ENCODE measurements around the gene NTRK3.
"Not testable (repeated sequence)": the region's sequence is repeated elsewhere in the genome, so short reads cannot be mapped to it uniquely, and the experiment has no call there.

NTRK3 gene

DNA sequence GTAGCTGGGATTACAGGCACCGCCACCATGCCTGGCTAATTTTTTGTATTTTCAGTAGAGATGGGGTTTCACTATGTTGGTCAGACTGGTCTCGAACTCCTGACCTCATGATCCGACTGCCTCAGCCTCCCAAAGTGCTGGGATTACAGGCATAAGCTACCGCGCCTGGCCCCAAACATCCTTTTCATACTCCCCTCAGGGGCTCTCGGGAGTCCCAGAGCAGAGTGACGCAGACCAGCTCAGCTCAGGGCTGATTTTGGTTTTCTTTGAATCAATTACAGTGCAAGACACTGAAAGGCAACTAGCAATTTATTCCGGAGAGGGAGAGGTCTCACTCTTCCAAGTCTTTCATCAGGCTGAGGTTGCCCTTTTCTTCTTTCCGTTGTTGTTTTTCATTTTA lies 184.4 kb downstream of the NTRK3 start:
- DNase-seq, result not testable (repeated sequence)

DNA sequence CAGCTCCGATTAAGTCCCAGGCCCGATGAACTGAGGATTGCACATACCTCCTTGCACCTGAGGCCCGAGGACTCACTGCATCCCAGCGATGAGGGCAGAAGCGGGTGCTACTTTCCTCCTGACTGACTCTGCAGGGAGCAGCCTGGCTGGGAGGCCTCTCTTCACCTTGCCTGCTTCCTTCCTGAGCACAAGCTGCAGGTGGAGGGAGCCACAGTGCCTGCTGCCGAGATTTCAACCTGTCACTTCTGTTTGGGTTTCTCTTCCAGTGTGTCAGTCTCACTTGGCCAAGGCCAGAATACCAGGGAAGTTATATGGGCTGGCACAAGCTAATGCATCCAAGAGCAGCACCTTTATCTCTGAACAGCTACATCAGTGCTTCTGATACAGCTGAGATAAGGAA lies 185.4 kb downstream of the NTRK3 start:
- no peak for DNase-seq

- DNase-seq, result no peak
These were observed 187.0 kb downstream of the NTRK3 start for GRCh38 chr15:88069561-88069960.

- no peak for DNase-seq
These were observed 189.2 kb downstream of the NTRK3 start for GRCh38 chr15:88067331-88067685.

DNA sequence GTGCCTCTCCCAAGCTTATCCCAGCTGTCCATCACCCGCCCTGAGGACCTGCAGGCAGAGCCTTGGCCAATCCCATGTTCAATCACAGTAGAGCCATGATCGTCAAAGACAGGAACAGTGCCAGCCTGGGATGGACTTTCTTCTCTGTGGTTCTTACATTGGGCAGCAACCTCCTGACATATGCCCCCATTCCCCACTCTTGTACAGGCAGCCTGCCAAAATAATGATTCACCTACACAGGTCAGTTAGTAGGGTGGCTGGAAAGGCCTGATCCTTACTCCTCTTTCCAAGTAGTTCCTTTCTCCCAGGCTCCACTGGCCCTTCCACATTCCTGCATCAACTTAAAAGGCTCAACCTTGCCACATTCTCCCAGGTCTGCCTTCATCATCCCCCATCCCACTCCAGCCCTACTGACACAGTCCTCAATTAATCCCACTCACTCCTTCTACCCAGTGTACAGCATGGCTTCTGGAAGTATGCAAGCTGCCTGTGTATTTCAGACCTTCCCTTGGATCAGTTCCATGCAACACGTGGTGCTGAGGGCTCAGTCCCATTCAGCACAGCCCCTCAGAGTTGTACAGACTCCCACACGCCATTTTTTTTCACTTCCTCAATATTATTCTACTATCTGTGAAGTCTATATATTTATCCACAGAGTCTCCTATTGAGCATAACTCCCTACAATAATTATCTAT lies 189.8 kb downstream of the NTRK3 start:
- DNase-seq, result no peak

DNA sequence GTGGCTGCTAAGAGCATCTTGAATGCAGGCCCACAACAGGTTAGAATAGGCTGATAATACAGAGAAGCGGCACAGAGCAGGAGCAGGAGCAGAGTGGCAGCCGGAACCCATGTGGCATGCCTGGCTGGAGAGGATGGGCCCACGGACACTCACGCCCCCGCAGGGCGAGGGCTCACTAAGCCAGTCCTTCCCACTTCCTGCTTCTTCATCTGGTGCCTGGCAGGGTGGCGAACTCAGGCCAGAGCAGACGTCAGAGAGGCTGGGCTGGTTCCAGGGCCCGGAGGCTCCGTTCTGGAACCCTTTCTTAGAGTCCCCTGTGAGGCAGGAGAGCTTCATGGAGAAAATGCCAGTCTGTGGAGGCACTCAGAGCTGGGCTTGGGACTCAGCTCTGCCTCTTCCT lies 195.1 kb downstream of the NTRK3 start:
- DNase-seq, result no peak

- DNase-seq, result no peak
These were observed 196.2 kb downstream of the NTRK3 start for GRCh38 chr15:88060383-88060782.

GRCh38 chr15:88057836-88058235 lies 198.7 kb downstream of the NTRK3 start:
- DNase-seq, result no peak

- DNase-seq, result no peak
These were observed 207.0 kb downstream of the NTRK3 start for GRCh38 chr15:88049506-88049905.

- no peak for DNase-seq
These were observed 207.8 kb downstream of the NTRK3 start for GRCh38 chr15:88048755-88049154.

- DNase-seq, result no peak
These were observed 208.3 kb downstream of the NTRK3 start for GRCh38 chr15:88048237-88048636.

DNA sequence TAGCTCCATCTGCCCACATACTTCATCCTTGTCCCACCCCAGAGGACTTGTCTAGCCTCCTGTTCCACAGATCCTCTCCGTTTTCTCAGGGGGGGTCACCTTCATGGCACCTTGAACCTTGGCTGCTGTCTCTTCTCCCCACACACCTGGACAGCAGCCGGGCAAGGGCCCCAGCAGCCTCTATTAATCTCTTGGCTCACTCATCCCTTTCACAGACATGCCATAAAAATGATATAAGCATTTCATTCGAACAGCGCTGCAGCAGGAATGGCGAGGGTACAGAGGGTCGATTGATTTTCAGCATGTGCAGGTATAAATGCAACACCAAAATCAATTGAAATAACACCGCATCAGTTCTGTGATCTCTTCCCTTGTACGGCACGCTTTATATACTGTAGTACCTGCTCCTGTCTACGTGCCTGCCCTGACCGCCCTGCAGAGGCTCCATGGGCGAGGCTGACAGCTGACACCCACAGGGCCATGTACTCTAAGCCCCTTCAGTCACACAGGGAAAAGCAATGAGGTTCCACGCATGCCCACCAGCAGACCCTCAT lies 209.9 kb downstream of the NTRK3 start:
- DNase-seq, result no peak

DNA sequence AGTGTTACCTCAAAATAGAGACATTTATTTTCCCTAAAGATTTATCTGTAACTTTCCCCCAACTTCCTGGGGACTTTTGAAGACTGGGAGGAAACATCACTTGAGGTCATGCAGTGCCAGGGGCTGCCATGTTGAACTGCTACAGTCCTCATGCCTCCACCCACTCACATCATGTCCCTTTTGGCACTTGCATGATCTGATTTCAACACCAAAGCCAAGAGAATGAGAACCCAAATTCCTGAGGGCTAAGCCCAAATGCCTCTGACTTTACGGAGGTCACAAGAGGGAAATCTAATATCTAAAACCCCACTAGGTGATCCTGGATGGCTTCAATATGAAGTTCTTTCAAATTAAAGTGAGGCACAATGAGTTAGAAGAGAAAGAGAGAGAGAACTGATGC lies 213.1 kb downstream of the NTRK3 start:
- DNase-seq, result no peak

DNA sequence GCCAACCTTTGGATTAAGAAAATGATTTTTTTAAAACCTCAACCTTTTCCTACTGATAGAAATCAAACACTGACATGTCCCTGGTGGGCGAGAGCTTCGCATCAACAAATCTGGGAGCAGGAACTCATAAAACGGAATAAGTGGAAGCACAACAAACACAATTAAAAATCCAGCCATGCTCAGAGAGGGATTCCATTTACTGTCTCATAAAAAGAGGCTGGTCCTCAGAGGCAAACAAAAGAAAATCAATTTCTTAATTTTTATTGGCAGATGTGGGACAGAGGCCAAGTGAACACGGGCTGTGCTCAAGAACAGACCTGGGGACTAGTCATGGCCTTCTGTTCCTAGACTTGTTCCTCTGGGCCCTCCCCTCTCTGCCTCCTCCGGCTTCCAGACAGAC lies 214.5 kb downstream of the NTRK3 start:
- no peak for DNase-seq

DNA sequence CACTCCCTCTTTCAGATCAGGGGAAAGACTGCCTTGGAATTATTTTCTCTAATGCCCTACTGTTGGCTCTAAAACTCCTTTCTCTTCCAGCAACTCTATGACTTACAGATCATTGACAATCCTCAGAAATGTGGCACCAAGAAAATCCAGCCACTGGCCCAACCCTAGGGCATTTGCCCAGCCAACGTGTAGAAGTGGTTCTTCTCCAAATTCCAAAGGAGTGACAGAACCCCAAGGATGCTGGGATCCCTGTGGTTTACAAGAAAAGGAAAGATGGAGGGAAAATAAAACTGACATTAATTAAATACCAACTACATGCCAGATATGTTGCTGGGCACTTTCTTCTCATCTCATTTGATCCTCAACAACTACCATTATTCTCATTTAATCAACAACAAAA lies 216.0 kb downstream of the NTRK3 start:
- DNase-seq, result no peak

- DNase-seq, result no peak
These were observed 218.3 kb downstream of the NTRK3 start for GRCh38 chr15:88038261-88038660.

DNA sequence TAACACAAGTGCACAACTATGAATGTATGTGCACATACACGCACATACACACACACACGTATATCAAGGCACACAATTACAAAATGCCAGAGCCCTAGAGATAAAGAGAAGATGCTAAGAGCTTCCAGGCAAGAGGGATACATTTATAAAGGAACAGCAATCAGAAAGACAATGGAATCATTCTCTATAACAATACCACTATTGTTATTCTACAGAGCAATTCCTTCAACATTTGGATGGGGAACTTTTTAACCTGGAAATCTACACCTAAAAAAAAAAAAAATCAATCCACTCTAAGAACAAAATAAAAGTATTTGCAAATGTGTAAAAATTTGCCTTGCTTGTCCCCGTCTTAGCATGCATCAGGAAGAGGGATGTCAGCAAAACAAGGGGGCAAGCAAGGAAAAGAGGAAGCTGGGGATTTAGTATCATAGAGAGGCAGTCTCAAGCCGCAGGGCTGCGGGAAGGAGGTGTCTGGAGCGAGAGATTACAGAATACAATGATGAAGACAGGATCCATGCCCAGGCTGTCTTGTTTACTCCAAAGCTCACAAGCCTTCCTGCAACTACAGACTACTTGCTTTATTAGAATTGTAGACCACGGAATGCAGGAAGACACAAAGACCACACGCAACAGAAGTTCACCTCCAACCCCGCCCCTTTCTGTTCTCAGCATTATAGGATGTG lies 220.2 kb downstream of the NTRK3 start:
- no peak for DNase-seq

DNA sequence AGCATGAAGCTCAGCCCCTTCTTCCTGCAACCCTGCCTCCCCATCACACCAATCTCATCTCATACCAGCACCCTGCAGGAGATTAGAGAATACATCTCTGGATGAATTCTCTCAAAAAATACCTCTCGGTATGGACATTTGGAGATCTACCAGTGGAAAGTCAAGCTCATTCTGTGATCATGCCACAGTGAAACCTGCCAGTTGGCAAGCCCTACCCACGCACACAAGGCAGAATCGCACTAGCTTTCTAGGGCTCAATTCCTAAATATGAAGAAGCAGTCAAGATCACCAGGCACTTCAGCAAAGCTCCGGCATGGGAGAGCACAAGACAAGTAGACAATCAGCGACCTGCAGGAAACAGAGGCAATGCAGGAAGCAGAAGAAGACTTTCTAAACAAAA lies 221.2 kb downstream of the NTRK3 start:
- DNase-seq, result no peak

- not testable (repeated sequence) for DNase-seq
These were observed 223.1 kb downstream of the NTRK3 start for GRCh38 chr15:88033421-88033820.

DNA sequence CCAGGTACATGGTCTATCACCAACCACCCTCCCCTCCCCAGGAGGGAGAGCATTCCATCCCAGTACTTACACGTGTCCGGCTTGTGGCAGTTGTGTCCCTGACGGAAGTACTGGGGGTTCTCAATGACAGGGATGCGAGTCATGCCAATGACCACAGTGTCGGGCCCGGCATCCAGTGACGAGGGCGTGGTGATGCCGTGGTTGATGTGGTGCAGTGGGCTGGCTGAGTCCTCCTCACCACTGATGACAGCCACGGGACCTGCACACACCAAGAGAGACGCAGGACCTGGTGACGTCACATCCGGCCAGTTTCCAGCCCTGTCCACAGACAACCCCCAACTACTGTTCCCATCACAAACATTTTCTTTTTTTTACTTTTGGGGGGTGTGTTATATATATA lies 223.8 kb downstream of the NTRK3 start:
- no peak for DNase-seq

DNA sequence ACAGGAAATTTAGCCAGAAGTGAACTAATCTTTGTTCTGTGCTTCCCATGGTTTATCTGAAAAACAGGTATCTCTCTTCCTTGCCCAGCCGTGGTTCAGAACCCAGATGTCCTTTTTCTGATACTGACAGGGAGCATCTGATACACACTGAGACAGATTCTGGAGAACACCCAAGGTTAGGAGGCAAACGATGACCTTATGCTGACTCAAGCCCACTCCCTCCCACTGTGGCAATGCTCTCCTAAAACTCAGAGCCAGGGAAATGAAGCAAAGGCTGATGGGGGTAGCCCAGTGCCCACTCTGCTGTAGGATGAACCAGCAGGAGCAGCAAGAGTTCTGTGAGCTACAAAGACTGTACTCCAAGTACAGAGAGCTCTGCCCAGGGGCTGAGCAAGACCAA lies 225.1 kb downstream of the NTRK3 start:
- DNase-seq, result no peak

DNA sequence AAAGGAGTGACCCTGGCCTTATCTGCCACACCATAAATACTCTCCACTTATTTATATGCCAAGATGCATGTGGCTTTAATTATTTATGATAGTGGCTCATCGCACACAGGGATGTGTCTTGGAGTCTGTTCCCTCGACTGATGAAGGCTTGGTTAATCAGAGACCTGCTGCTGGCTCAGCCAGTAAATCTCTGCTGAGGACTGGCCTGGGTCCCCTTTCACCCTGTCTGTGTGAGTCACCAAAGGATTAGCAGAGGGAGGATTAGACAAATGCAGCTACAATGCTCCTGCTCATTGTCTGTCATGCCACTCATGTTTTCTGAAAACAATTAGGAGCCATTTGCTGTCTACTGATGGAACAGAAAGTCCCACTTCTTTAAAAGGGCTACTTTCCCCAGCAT lies 226.8 kb downstream of the NTRK3 start:
- no peak for DNase-seq

DNA sequence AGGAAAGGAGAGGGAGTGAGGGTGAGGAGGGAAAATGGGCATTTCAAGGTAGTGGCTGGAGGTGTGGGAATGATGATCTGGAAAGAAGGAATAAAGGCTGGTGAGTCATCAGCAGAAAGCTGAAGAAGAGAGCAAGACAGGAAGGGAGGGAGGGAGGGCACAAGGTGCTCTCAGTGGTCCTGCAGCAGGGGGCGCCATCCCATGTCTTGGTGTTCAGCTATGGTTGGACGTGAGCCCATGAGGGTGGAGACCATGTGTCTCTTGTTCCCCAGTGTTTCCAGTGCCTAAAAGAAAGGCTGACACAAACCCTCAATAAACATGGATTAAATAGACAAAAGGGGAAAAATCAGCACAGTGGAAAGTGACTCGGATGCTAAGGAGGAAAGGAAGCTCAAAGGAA lies 228.5 kb downstream of the NTRK3 start:
- no peak for DNase-seq

DNA sequence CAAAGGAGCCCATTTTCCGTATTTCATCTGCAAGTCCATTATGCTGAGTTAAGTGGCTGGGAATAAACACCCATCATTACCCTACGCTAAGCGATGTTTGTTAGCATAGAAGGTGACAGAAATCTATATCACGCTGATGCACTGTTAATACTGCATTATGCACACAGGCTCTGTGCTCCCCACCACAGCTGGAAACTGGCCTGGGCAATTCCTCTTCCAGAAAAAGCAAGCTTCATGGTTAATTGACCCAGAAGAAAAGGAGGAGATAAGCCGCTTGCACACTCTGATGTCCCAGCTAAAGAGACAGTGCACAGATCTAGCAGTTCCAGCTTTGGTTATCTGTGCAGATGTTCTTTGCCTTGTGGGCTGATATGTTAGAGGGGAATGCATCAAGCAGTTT lies 232.6 kb downstream of the NTRK3 start:
- no peak for DNase-seq

DNA sequence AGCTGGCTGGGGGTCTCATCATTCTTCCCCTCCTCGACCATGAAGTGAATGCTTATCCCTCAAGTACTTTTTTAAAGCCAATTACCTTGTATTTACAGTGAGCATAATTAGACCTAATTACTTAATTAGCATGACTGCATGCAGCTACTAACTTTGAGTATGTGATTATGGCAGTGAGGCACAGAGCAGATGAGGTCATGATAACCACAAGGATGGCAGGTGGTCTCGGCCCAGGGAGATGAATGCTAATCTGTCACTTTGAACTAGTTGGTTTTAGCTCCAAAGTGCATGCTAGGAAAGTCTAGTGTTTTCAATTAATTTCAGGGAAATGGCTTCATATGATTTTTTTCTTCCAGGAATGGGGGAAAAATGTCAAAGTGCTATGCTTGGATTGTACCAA lies 233.8 kb downstream of the NTRK3 start:
- DNase-seq, result no peak

Data from CD4-positive, alpha-beta T cell treated with Interleukin-4 for 1 hour (primary cell).